Liver (tissue), 3 donors: ENCODE data around the gene ATAD1.

Experiments used
- CTCF ChIP-seq: fragments of 150-350 bp; IDR thresholded peaks from 2 replicates; pipeline ENCODE4 v1.5.1; 2017; ENCODE audit warnings: improper control_type of control experiment, low read depth, low read length; ENCODE audit not compliant: missing input control
- EGR1 ChIP-seq, 2 donors: IDR thresholded peaks; 2 replicates each; pipeline ENCODE4 v1.6.1; 2016 to 2018; ENCODE audit warnings: antibody characterized with exemption in 2 of 2, low read depth in 2 of 2
- GABPA ChIP-seq, 2 donors: IDR thresholded peaks in 1 of 2; conservative IDR thresholded peaks in 1 of 2; 2 replicates each; pipeline ENCODE4 v1.6.1; 2016; ENCODE audit warnings: antibody characterized with exemption in 2 of 2, mild to moderate bottlenecking in 1 of 2, moderate library complexity in 1 of 2
- HNF4A ChIP-seq, 2 donors: conservative IDR thresholded peaks; 2 replicates each; pipeline ENCODE4 v1.6.1; 2016; ENCODE audit warnings: antibody characterized with exemption in 2 of 2, mild to moderate bottlenecking in 2 of 2
- RAD21 ChIP-seq, 2 donors: IDR thresholded peaks; 2 replicates each; pipeline ENCODE4 v1.6.1; 2016; ENCODE audit warnings: antibody characterized with exemption in 2 of 2, mild to moderate bottlenecking in 2 of 2
- REST ChIP-seq: IDR thresholded peaks from 2 replicates; pipeline ENCODE4 v1.6.1; 2016; ENCODE audit warnings: antibody characterized with exemption, mild to moderate bottlenecking
- YY1 ChIP-seq: IDR thresholded peaks from 2 replicates; pipeline ENCODE4 v1.6.1; 2016; ENCODE audit warnings: antibody characterized with exemption, mild to moderate bottlenecking
- ZBTB33 ChIP-seq: IDR thresholded peaks from 2 replicates; pipeline ENCODE4 v1.6.1; 2016; ENCODE audit warnings: antibody characterized with exemption
- donor health status: healthy.
- donor health status: healthy.

- no peak for TF ChIP-seq HNF4A (conservative IDR thresholded peaks at IDR 0.05)
- TF ChIP-seq CTCF, result no peak
- TF ChIP-seq GABPA (IDR thresholded peaks at IDR 0.05 in 1 of 2, conservative IDR thresholded peaks at IDR 0.05 in 1 of 2), result no peak
- TF ChIP-seq EGR1 (IDR thresholded peaks at IDR 0.05; ENCODE audit: low read depth in 2 of 2), result no peak
- TF ChIP-seq YY1, result no peak
- no peak for TF ChIP-seq RAD21 (IDR thresholded peaks at IDR 0.05)
- no peak for TF ChIP-seq REST
- TF ChIP-seq ZBTB33, result no peak
Measured at GRCh38 chr10:87852089-87852488, 34.1 kb upstream of the ATAD1 start.
